ENCODE results near the gene MMP20.
"Not testable (repeated sequence)": the region's sequence is repeated elsewhere in the genome, so short reads cannot be mapped to it uniquely, and the experiment has no call there.

The MMP20 gene

GRCh38 chr11:102625177-102625576 lies at the start of gene MMP20:
Gene MMP20, minus strand, starts transcription at chr11:102625332. Its CDS starts 13 bp downstream, at chr11:102625319.
- DNase-seq (ENCODE audit: low read depth in 3 of 3): no peak

- no peak for DNase-seq (ENCODE audit: low read depth in 3 of 3)
Measured at GRCh38 chr11:102669664-102670063, 44.5 kb upstream of the MMP20 start.

- no peak for DNase-seq (ENCODE audit: low read depth in 3 of 3)
Measured at GRCh38 chr11:102666331-102666957, 41.3 kb upstream of the MMP20 start.

GRCh38 chr11:102664001-102664752 lies 39.0 kb upstream of the MMP20 start:
- no peak for DNase-seq (ENCODE audit: low read depth in 3 of 3)

- no peak for DNase-seq (ENCODE audit: low read depth in 3 of 3)
Measured at GRCh38 chr11:102662607-102663006, 37.5 kb upstream of the MMP20 start.

- no peak for DNase-seq (ENCODE audit: low read depth in 3 of 3)
Measured at GRCh38 chr11:102661040-102661439, 35.9 kb upstream of the MMP20 start.

GRCh38 chr11:102656528-102656927 lies 31.4 kb upstream of the MMP20 start:
- no peak for DNase-seq (ENCODE audit: low read depth in 3 of 3)

- no peak for DNase-seq (ENCODE audit: low read depth in 3 of 3)
Measured at GRCh38 chr11:102655547-102655946, 30.4 kb upstream of the MMP20 start.

GRCh38 chr11:102654761-102655160 lies 29.6 kb upstream of the MMP20 start:
- no peak for DNase-seq (ENCODE audit: low read depth in 3 of 3)

- no peak for DNase-seq (ENCODE audit: low read depth in 3 of 3)
Measured at GRCh38 chr11:102653744-102654291, 28.7 kb upstream of the MMP20 start.

GRCh38 chr11:102647430-102647829 lies 22.3 kb upstream of the MMP20 start:
- DNase-seq (ENCODE audit: low read depth in 3 of 3): no peak

GRCh38 chr11:102643941-102644340 lies 18.8 kb upstream of the MMP20 start:
- DNase-seq (ENCODE audit: low read depth in 3 of 3): no peak

GRCh38 chr11:102640946-102641345 lies 15.8 kb upstream of the MMP20 start:
- no peak for DNase-seq (ENCODE audit: low read depth in 3 of 3)

- no peak for DNase-seq (ENCODE audit: low read depth in 3 of 3)
Measured at GRCh38 chr11:102639656-102640055, 14.5 kb upstream of the MMP20 start.

GRCh38 chr11:102637731-102638130 lies 12.6 kb upstream of the MMP20 start:
- no peak for DNase-seq (ENCODE audit: low read depth in 3 of 3)

- no peak for DNase-seq (ENCODE audit: low read depth in 3 of 3)
Measured at GRCh38 chr11:102633385-102634026, 8.4 kb upstream of the MMP20 start.

- DNase-seq (ENCODE audit: low read depth in 3 of 3): no peak
Measured at GRCh38 chr11:102632026-102632425, 6.9 kb upstream of the MMP20 start.

- no peak for DNase-seq (ENCODE audit: low read depth in 3 of 3)
Measured at GRCh38 chr11:102630598-102631448, 5.7 kb upstream of the MMP20 start.

GRCh38 chr11:102629908-102630307 lies 4.8 kb upstream of the MMP20 start:
- DNase-seq (ENCODE audit: low read depth in 3 of 3): not testable (repeated sequence)

- DNase-seq (ENCODE audit: low read depth in 3 of 3): no peak
Measured at GRCh38 chr11:102626676-102627075, 1.5 kb upstream of the MMP20 start.

GRCh38 chr11:102623998-102624397 lies 1.1 kb downstream of the MMP20 start:
- no peak for DNase-seq (ENCODE audit: low read depth in 3 of 3)

GRCh38 chr11:102623128-102623527 lies 2.0 kb downstream of the MMP20 start:
- no peak for DNase-seq (ENCODE audit: low read depth in 3 of 3)
